CD4-positive, alpha-beta T cell (primary cell): Measurements from ENCODE around the gene ADGRB3. TPM values are rescaled to one million over a fixed set of nuclear protein-coding genes. Genes with fewer than 3 reads are reported as not detected.

Experiments used
- ATAC-seq: fragments of 200-7000 bp; cut with Tn5 transposase; one replicate; pipeline ENCODE4 v1.10.0; 2022; ENCODE audit warnings: mild to moderate bottlenecking; ENCODE audit not compliant: poor library complexity
- CTCF ChIA-PET: fragments of 350-600 bp; sonication (Branson Sonifier 250); formaldehyde crosslinking; loops from one replicate; lab custom pipeline; 2021; ENCODE audit warnings: antibody characterized with exemption, inconsistent platforms; lab: Charles Lee
- POLR2A ChIA-PET: fragments of 350-600 bp; sonication (Branson Sonifier 250); formaldehyde crosslinking; loops from one replicate; lab custom pipeline; 2021; ENCODE audit warnings: antibody characterized with exemption, inconsistent platforms; lab: Charles Lee
- DNase-seq, 14 experiments: peaks; one replicate each; pipeline ENCODE4 v3.0.0-alpha.2; 2013 to 2020; ENCODE audit warnings: mixed read lengths in 2 of 14
- H3K27ac ChIP-seq, 2 donors: one replicate each; pipeline versions ENCODE4 v1.5.1 to v1.7.0; 2013; ENCODE audit warnings: low read length in 2 of 2, low read depth in 1 of 2, mild to moderate bottlenecking in 1 of 2
- H3K27me3 ChIP-seq, 2 experiments: 1 replicate in 1 of 2; 2 replicates in 1 of 2; pipeline versions ENCODE4 v1.6.1 to v1.7.0; 2013; ENCODE audit warnings: low read length in 2 of 2, control low read depth in 1 of 2, mild to moderate bottlenecking in 1 of 2, moderate library complexity in 1 of 2; ENCODE audit not compliant: insufficient read depth in 2 of 2, control insufficient read depth in 1 of 2
- H3K36me3 ChIP-seq: one replicate; pipeline ENCODE4 v1.6.1; 2013; ENCODE audit warnings: low read length, control low read depth; ENCODE audit not compliant: insufficient read depth
- H3K4me1 ChIP-seq: one replicate; pipeline ENCODE4 v1.6.1; 2013; ENCODE audit warnings: low read length, control low read depth; ENCODE audit not compliant: insufficient read depth
- H3K4me3 ChIP-seq: one replicate; pipeline ENCODE4 v1.5.1; 2013; ENCODE audit warnings: mild to moderate bottlenecking, low read length, moderate library complexity
- H3K9me3 ChIP-seq, 2 experiments: 1 replicate in 1 of 2; 2 replicates in 1 of 2; pipeline versions ENCODE4 v1.6.1 to v1.7.0; 2013; ENCODE audit warnings: low read length in 2 of 2, mild to moderate bottlenecking in 2 of 2, control low read depth in 1 of 2, moderate library complexity in 1 of 2; ENCODE audit not compliant: control insufficient read depth in 1 of 2, insufficient read depth in 1 of 2
- H3K27ac Mint-ChIP-seq: one replicate; pipeline ENCODE4 v1.8.0; 2020; ENCODE audit warnings: mixed read lengths
- H3K27me3 Mint-ChIP-seq: one replicate; pipeline ENCODE4 v1.8.0; 2021; ENCODE audit warnings: mixed read lengths
- H3K36me3 Mint-ChIP-seq: one replicate; pipeline ENCODE4 v1.8.0; 2021; ENCODE audit warnings: low read depth, mixed read lengths
- H3K4me1 Mint-ChIP-seq: one replicate; pipeline ENCODE4 v1.8.0; 2021; ENCODE audit warnings: low read depth, mixed read lengths
- H3K4me3 Mint-ChIP-seq: one replicate; pipeline ENCODE4 v1.8.0; 2020; ENCODE audit warnings: mild to moderate bottlenecking, mixed read lengths
- H3K9me3 Mint-ChIP-seq: one replicate; pipeline ENCODE4 v1.8.0; 2020; ENCODE audit warnings: mixed read lengths
- intact Hi-C, 2 experiments: fragments of 100-400 bp; cut with DNase I in 1 of 2; cut with micrococcal nuclease in 1 of 2; formaldehyde crosslinking; loops; one replicate each; pipeline versions ENCODE4 v1.15.1 to v1.9.0; 2023 to 2025; cut with DNase I, micrococcal nuclease
- total RNA-seq, 174 experiments: library from RNA in 2 of 174; stranded (reverse) in 2 of 174; gene quantifications; one replicate each; pipeline ENCODE4 v1.2.3 and lab custom pipeline; 2021 to 2026
- TF ChIP-seq, protein P1 (sequence below): fragments of 200-600 bp; IDR thresholded peaks from one replicate; pipeline ENCODE4 v1.8.0; 2022; ENCODE audit warnings: antibody characterized with exemption, mild to moderate bottlenecking

The ADGRB3 gene
- total RNA-seq, 2 experiments from 2014 or later, result not detected

DNA sequence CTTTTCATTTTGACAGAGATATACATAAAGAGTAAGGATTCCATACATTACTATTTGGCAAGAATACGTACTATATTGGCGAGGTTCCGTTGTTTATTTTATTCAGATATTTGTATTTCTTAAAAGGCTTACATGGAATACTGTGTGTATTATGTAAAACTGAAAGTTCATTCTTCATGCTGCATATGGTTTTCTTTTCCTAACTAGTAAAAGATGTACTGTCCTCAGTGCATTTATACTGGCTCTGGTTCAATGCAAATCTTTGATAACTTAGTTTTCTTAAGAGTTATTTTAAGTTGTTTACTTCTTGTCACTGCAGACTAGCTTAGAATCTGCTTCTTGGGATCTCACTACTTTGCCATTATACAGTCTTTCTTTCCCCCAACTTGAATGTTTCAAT is 42.0 kb downstream of the ADGRB3 start:
- no peak overlapping the region for H3K4me3 ChIP-seq
- Mint-ChIP-seq H3K27me3 (no peaks in the 10 kb centered on the region), H3K9me3 (peaks cover 4% of the 10 kb centered on the region), H3K36me3 (no peaks in the 10 kb centered on the region), H3K27ac (no peak overlapping the region), H3K4me1 (no peaks in the 10 kb centered on the region), H3K4me3 (no peak overlapping the region)
- H3K27me3 ChIP-seq, result no peaks in the 10 kb centered on the region
- DNase-seq (no peak), ATAC-seq (no peak)
- no peaks in the 10 kb centered on the region for H3K36me3 ChIP-seq
- POLR2A ChIA-PET, result no interaction called here
- peaks cover 0 to 5% of the 10 kb centered on the region in 2 experiments for H3K9me3 ChIP-seq
- H3K27ac ChIP-seq, result no peak overlapping the region
- H3K4me1 ChIP-seq, result no peaks in the 10 kb centered on the region
- intact Hi-C loops, result no loop called here
- CTCF ChIA-PET, result no interaction called here
- TF ChIP-seq, protein P1, sequence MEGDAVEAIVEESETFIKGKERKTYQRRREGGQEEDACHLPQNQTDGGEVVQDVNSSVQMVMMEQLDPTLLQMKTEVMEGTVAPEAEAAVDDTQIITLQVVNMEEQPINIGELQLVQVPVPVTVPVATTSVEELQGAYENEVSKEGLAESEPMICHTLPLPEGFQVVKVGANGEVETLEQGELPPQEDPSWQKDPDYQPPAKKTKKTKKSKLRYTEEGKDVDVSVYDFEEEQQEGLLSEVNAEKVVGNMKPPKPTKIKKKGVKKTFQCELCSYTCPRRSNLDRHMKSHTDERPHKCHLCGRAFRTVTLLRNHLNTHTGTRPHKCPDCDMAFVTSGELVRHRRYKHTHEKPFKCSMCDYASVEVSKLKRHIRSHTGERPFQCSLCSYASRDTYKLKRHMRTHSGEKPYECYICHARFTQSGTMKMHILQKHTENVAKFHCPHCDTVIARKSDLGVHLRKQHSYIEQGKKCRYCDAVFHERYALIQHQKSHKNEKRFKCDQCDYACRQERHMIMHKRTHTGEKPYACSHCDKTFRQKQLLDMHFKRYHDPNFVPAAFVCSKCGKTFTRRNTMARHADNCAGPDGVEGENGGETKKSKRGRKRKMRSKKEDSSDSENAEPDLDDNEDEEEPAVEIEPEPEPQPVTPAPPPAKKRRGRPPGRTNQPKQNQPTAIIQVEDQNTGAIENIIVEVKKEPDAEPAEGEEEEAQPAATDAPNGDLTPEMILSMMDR, result no peak

DNA sequence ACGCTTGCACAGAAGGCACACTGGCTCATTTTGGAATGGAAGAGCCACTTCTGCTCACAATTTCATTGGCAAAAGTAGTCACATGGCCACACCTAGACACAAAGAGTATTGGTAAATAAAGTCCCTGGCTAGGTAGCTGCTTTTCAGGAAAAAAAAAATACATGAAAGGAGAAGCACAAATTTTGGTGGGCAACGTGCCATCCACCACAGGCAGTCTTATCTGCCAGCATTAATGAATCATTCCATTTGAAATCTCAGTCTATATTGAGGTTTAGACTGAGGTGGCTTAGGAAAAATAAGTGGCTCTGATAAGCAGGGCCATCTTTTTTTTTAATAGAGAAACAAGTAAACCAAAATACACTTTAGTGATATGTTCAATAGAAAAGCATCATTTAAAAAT is 44.3 kb downstream of the ADGRB3 start:
- Mint-ChIP-seq H3K27me3 (no peaks in the 10 kb centered on the region), H3K36me3 (no peaks in the 10 kb centered on the region), H3K4me3 (no peak overlapping the region), H3K9me3 (peaks cover 4% of the 10 kb centered on the region), H3K4me1 (no peaks in the 10 kb centered on the region), H3K27ac (no peak overlapping the region)
- Histone ChIP-seq H3K4me3 (no peak overlapping the region), H3K27me3 (no peaks in the 10 kb centered on the region), H3K36me3 (no peaks in the 10 kb centered on the region), H3K4me1 (no peaks in the 10 kb centered on the region), H3K9me3 (peaks cover 0 to 5% of the 10 kb centered on the region in 2 experiments), H3K27ac (no peak overlapping the region)
- no peak for ATAC-seq
- CTCF ChIA-PET, result no interaction called here
- POLR2A ChIA-PET, result no interaction called here
- intact Hi-C loops, result no loop called here
- TF ChIP-seq, protein P1, result no peak
- no peak for DNase-seq

DNA sequence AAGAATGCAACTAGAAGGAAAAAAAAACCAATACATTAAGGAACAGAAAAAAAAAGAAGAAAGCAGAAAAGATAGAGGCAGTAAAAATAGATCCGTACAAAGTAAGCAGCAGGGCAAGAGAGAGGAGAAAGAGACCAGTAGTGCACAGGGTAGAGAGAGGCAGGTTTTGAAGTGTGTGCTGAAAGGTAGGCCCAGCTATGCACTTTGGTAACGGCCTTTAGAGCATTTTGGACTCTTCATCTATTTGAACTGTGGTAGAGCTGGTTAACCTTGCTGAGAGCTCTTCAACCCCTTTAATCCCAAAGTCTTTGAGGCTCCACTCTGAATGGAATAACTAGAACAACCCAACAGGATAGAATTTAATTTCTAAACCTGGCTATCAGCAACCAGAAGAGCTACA is 45.2 kb downstream of the ADGRB3 start:
- H3K9me3 Mint-ChIP-seq, result no peaks in the 10 kb centered on the region
- Histone ChIP-seq H3K36me3 (no peaks in the 10 kb centered on the region), H3K27ac (no peak overlapping the region), H3K9me3 (peaks cover 0 to 5% of the 10 kb centered on the region in 2 experiments), H3K27me3 (no peaks in the 10 kb centered on the region), H3K4me1 (no peaks in the 10 kb centered on the region), H3K4me3 (no peak overlapping the region)
- ChIA-PET POLR2A (no interaction called here), CTCF (no interaction called here)
- no peaks in the 10 kb centered on the region for H3K4me1 Mint-ChIP-seq
- no peak overlapping the region for H3K27ac Mint-ChIP-seq
- H3K27me3 Mint-ChIP-seq, result no peaks in the 10 kb centered on the region
- DNase-seq (no peak), ATAC-seq (no peak)
- intact Hi-C loops, result no loop called here
- H3K36me3 Mint-ChIP-seq, result no peaks in the 10 kb centered on the region
- TF ChIP-seq, protein P1, result no peak
- H3K4me3 Mint-ChIP-seq, result no peak overlapping the region
